Heart left ventricle (tissue), 16 donors: Measurements from ENCODE around the gene CTNNA3. TPM values are rescaled to one million over a fixed set of nuclear protein-coding genes. Genes with fewer than 3 reads are reported as not detected.

ENCODE experiments used
- ATAC-seq, 4 donors: fragments of 200-7000 bp; cut with Tn5 transposase; one replicate each; pipeline ENCODE4 v1.9.1; 2020 to 2022; ENCODE audit warnings: moderate library complexity in 4 of 4, mild to moderate bottlenecking in 3 of 4, moderate number of reproducible peaks in 1 of 4
- DNase-seq, 5 donors: peaks; one replicate each; pipeline ENCODE4 v3.0.0-alpha.2; 2020
- H3K27ac ChIP-seq, 12 donors: fragments of 200-600 bp; sonication (generic) in 4 of 12; one replicate each; pipeline versions ENCODE4 v1.5.0 to v1.8.0; 2016 to 2022; ENCODE audit warnings: mild to moderate bottlenecking in 2 of 12
- H3K27me3 ChIP-seq, 9 donors: fragments of 200-600 bp; sonication (generic) in 2 of 9; one replicate each; pipeline versions ENCODE4 v1.5.1 to v1.8.0; 2016 to 2022; ENCODE audit warnings: mild to moderate bottlenecking in 3 of 9
- H3K36me3 ChIP-seq, 9 donors: fragments of 200-600 bp; sonication (generic) in 2 of 9; one replicate each; pipeline versions ENCODE4 v1.5.0 to v1.8.0; 2018 to 2022; ENCODE audit warnings: mild to moderate bottlenecking in 2 of 9
- H3K4me1 ChIP-seq, 12 donors: fragments of 200-600 bp; sonication (generic) in 4 of 12; one replicate each; pipeline versions ENCODE4 v1.5.0 to v1.8.0; 2016 to 2022; ENCODE audit warnings: mild to moderate bottlenecking in 3 of 12
- H3K4me3 ChIP-seq, 12 donors: fragments of 200-600 bp; sonication (generic) in 4 of 12; one replicate each; pipeline versions ENCODE4 v1.5.0 to v1.8.0; 2017 to 2022; ENCODE audit warnings: mild to moderate bottlenecking in 9 of 12, moderate library complexity in 4 of 12
- H3K9me3 ChIP-seq, 12 donors: fragments of 200-600 bp; sonication (generic) in 4 of 12; one replicate each; pipeline versions ENCODE4 v1.5.0 to v1.8.0; 2016 to 2022; ENCODE audit warnings: mild to moderate bottlenecking in 1 of 12
- CTCF ChIP-seq, 12 donors: fragments of 200-600 bp; sonication (generic) in 4 of 12; IDR thresholded peaks; one replicate each; pipeline versions ENCODE4 v1.5.0 to v1.8.0; 2018 to 2022; ENCODE audit warnings: antibody characterized with exemption in 12 of 12, mild to moderate bottlenecking in 5 of 12
- POLR2A ChIP-seq, 2 donors: fragments of 450-650 bp; IDR thresholded peaks; one replicate each; pipeline ENCODE4 v1.6.1; 2017; ENCODE audit warnings: antibody characterized with exemption in 2 of 2, mild to moderate bottlenecking in 2 of 2, moderate library complexity in 2 of 2
- WGBS, 4 donors: extraction: QIAGEN DNeasy Blood & Tissue Kit in 2 of 4; methylation state at CpG; one replicate each; pipeline versions ENCODE4 v1.1.5 to v1.1.7; 2013 to 2018; 5-methylcytosine and 5-hydroxymethylcytosine counted together
- intact Hi-C, 10 donors: fragments of 100-400 bp; cut with DNase I; formaldehyde crosslinking; loops; one replicate each; pipeline versions ENCODE4 v1.11.1 to v1.14.2; 2022
- polyA plus RNA-seq, 2 donors: library from polyadenylated mRNA; stranded (reverse); fragments of 200-250 nt; gene quantifications; one replicate each; pipeline ENCODE4 v1.2.3, GENCODE V29; 2013
- total RNA-seq, 9 donors: library from RNA; depleted of rRNA in 2 of 9; stranded (reverse); fragments of >200 nt in 2 of 9; fragmentation: NEBNext Ultra II Directional in 3 of 9; extraction: Animal tissue kit (Norgen Biotek cat#: 25700) in 3 of 9; gene quantifications; one replicate each; pipeline versions ENCODE4 v1.1.0 to v1.2.4, GENCODE V29; 2016 to 2023
- donor health status: ischemic (EF 13 %, LVEDD 7.1; RV severe dilation, severe dysfunction).
- donor health status: healthy with polysubstance abuse.
- donor health status: DM: no; HTN: yes; CAD: no.
- donor health status: DM: no; HTN: no; CAD: no.
- donor health status: ischemic (EF 25% LVEDD 6.9; RV normal size, moderate dysfunction).
- donor health status: ischemic (EF 25% LVEDD 5.7; RV mildly dilated, moderate dysfunction).
- donor health status: healthy.
- donor health status: DM: yes; HTN: yes; CAD: no.
- donor health status: ischemic (EF 35%, LVEDD 5.7; RV mildly dilated, moderate dysfunction).
- donor health status: nonischemic (EF 11% LVEDD 7.7; RV severe dilation, severe dysfunction).
- donor health status: DM: yes; HTN: yes; CAD: no.
- donor health status: PGD.
- donor health status: ischemic (EF 29% LVEDD 5.4; RV normal size, mild dysfunction).
- donor health status: nonischemic (EF 23%, LVEDD 6.1; RV moderate dilation, normal function).

The CTNNA3 gene
- total and polyA plus RNA-seq, 11 donors = 4.8 to 200 (median 99.0) TPM

- WGBS, 4 donors = 89 to 94% (median 90%) methylated on average over 2 of the region's 2 CpGs
- no peak for DNase-seq
- Histone ChIP-seq H3K4me1 (no peaks in the 10 kb centered on the region), H3K27me3 (no peaks in the 10 kb centered on the region), H3K27ac (no peak overlapping the region), H3K36me3 (no peaks in the 10 kb centered on the region), H3K9me3 (no peaks in the 10 kb centered on the region), H3K4me3 (no peak overlapping the region)
- intact Hi-C loops = no loop called here
- ATAC-seq = no peak
- TF ChIP-seq POLR2A (IDR thresholded peaks at IDR 0.05) (no peak), CTCF (IDR thresholded peaks at IDR 0.05) (no peak)
Measured at GRCh38 chr10:66505003-66505657, 1190.9 kb downstream of the CTNNA3 start.

- DNase-seq = no peak
- 78 to 87% (median 83%) methylated on average over 2 of the region's 2 CpGs for WGBS, 4 donors
- no peaks in the 10 kb centered on the region for H3K4me1 ChIP-seq
- no peak for TF ChIP-seq POLR2A (IDR thresholded peaks at IDR 0.05)
- no peak for TF ChIP-seq CTCF (IDR thresholded peaks at IDR 0.05)
- no peaks in the 10 kb centered on the region for H3K9me3 ChIP-seq
- H3K27me3 ChIP-seq = no peaks in the 10 kb centered on the region
- H3K4me3 ChIP-seq = no peak overlapping the region
- no peak overlapping the region for H3K27ac ChIP-seq
- ATAC-seq = no peak
- H3K36me3 ChIP-seq = no peaks in the 10 kb centered on the region
- intact Hi-C loops = no loop called here
Measured at GRCh38 chr10:66501356-66501755, 1194.6 kb downstream of the CTNNA3 start.

- ATAC-seq (no peak), DNase-seq (no peak)
- no peaks in the 10 kb centered on the region for H3K27me3 ChIP-seq
- no peak overlapping the region for H3K27ac ChIP-seq
- no peak for TF ChIP-seq POLR2A (IDR thresholded peaks at IDR 0.05)
- no peak for TF ChIP-seq CTCF (IDR thresholded peaks at IDR 0.05)
- H3K36me3 ChIP-seq = no peaks in the 10 kb centered on the region
- no peak overlapping the region for H3K4me3 ChIP-seq
- intact Hi-C loops = no loop called here
- H3K9me3 ChIP-seq = peaks cover 0 to 11% (median 0%) of the 10 kb centered on the region in 12 donors
- no peaks in the 10 kb centered on the region for H3K4me1 ChIP-seq
Measured at GRCh38 chr10:66483966-66484365, 1212.0 kb downstream of the CTNNA3 start.

GRCh38 chr10:66472156-66472555 lies 1223.8 kb downstream of the CTNNA3 start:
- Histone ChIP-seq H3K4me1 (no peaks in the 10 kb centered on the region), H3K9me3 (no peaks in the 10 kb centered on the region), H3K27ac (no peak overlapping the region), H3K4me3 (no peak overlapping the region), H3K36me3 (no peaks in the 10 kb centered on the region), H3K27me3 (no peaks in the 10 kb centered on the region)
- TF ChIP-seq POLR2A (IDR thresholded peaks at IDR 0.05) (no peak), CTCF (IDR thresholded peaks at IDR 0.05) (no peak)
- ATAC-seq = no peak
- DNase-seq = no peak
- intact Hi-C loops = no loop called here
- WGBS, 4 donors = 48 to 70% (median 64%) methylated on average over 1 of the region's 1 CpG
